HG02610 (cell line): ENCODE results near the gene NUTM2A.
"Not testable (repeated sequence)": the region's sequence is repeated elsewhere in the genome, so short reads cannot be mapped to it uniquely, and the experiment has no call there.

Experiments used
- ATAC-seq: cut with Tn5 transposase; IDR thresholded peaks from one replicate; pipeline ENCODE4 v1.9.1; 2021; ENCODE audit warnings: mild to moderate bottlenecking, moderate library complexity; ENCODE audit not compliant: unreplicated experiment

The NUTM2A gene, protein sequence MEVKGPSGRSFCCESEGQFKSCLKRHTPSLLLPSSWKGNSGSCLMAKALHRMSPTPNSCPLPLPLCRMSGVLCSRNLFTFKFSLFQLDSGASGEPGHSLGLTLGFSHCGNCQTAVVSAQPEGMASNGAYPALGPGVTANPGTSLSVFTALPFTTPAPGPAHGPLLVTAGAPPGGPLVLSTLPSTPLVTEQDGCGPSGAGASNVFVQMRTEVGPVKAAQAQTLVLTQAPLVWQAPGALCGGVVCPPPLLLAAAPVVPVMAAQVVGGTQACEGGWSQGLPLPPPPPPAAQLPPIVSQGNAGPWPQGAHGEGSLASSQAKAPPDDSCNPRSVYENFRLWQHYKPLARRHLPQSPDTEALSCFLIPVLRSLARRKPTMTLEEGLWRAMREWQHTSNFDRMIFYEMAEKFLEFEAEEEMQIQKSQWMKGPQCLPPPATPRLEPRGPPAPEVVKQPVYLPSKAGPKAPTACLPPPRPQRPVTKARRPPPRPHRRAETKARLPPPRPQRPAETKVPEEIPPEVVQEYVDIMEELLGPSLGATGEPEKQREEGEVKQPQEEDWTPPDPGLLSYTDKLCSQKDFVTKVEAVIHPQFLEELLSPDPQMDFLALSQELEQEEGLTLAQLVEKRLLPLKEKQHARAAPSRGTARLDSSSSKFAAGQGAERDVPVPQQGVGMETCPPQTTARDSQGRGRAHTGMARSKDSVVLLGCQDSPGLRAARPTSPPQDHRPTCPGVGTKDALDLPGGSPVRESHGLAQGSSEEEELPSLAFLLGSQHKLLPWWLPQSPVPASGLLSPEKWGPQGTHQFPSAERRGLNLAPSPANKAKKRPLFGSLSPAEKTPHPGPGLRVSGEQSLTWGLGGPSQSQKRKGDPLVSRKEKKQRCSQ

DNA sequence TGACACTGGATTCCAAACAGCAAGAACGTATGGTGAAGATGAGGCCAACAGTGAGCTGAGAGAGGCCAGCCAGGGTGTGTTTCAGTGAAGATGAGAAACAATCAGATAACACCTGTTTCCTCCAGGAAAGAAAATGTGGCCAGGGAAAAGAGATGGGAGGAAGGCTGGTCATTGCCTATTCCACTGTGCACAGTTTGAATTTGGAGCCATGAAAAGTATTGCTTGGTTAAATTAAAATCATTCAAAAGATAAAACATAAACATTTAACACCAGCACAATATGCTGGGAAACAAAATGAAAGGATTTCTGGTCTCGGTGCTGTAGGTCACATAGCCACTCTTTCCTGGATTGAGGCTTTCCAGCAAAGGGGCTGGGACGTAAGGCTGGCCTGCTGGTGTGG is at the start of gene NUTM2A:
NUTM2A (plus strand) TSS at position 301 of the 400 bp plus-strand sequence. CDS start 383 bp downstream, outside the sequence.
- not testable (repeated sequence) for ATAC-seq

DNA sequence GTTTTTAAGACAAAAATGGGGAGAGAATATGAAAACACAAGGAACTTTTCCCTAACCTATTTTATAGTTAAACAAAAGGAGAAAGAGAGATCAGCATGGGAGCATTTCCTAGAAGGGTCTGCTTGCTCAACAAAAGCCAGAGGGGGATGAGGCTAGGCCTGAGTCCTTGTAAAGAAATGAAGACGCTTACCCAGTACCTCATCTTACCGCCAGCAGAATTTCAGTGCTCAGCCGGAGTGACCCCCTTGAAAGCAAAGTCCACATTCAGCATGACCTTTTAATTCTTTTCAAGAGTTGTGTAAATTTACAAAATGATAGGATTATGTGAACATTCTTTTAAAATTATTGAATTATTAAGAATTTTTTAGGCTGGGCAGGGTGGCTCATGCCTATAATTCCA is 47.7 kb upstream of the NUTM2A start:
- not testable (repeated sequence) for ATAC-seq

GRCh38 chr10:87184421-87184820 is 40.8 kb upstream of the NUTM2A start:
- ATAC-seq, result not testable (repeated sequence)

- ATAC-seq, result not testable (repeated sequence)
Observed at GRCh38 chr10:87186016-87186415, 39.2 kb upstream of the NUTM2A start.

- ATAC-seq, result not testable (repeated sequence)
Observed at GRCh38 chr10:87187573-87187972, 37.7 kb upstream of the NUTM2A start.

GRCh38 chr10:87191841-87192240 is 33.4 kb upstream of the NUTM2A start:
- not testable (repeated sequence) for ATAC-seq

DNA sequence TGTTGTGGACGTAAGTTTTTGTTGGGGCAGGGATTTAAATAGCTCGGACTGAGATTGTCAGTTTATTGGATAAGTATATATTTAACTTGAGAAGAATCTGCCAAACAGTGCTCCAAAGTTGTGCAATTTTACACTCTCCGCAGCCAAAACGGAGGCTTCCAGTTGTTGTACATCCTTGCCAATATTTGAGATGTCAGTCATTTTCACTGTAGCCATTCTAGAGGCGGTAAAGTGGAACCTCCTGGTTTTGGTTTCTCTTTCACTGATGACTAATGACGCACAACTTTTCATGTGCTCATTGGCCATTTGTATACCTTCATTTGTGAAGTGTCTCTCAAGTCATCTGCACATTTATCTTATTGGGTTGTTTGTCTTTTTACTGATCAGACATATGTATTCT is 24.3 kb upstream of the NUTM2A start:
- ATAC-seq, result peak; percentile 56

- ATAC-seq, result peak; percentile 42
Observed at GRCh38 chr10:87204801-87205200, 20.4 kb upstream of the NUTM2A start.

- ATAC-seq, result not testable (repeated sequence)
Observed at GRCh38 chr10:87206922-87207321, 18.3 kb upstream of the NUTM2A start.

DNA sequence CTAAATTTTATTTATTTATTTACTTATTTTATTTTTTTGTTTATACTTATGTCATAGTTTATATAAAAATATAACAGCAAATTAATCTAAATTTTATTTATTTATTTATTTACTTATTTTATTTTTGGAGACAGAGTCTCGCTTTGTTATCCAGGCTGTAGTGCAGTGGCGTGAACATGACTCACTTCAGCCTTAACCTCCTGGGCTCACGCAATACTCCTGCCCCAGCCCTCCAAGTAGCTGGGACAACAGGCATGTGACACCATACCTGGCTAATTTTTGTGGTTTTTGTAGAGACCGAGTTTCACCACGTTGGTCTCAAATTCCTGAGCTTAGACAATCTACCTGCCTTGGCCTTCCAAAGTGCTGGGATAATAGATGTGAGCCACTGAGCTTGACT is 14.9 kb upstream of the NUTM2A start:
- ATAC-seq, result not testable (repeated sequence)

- not testable (repeated sequence) for ATAC-seq
Observed at GRCh38 chr10:87211848-87212247, 13.4 kb upstream of the NUTM2A start.

GRCh38 chr10:87213150-87213765 is 12.0 kb upstream of the NUTM2A start:
- ATAC-seq, result peak; percentile 40

- not testable (repeated sequence) for ATAC-seq
Observed at GRCh38 chr10:87213806-87214205, 11.4 kb upstream of the NUTM2A start.

- ATAC-seq, result not testable (repeated sequence)
Observed at GRCh38 chr10:87216120-87216519, 9.1 kb upstream of the NUTM2A start.

DNA sequence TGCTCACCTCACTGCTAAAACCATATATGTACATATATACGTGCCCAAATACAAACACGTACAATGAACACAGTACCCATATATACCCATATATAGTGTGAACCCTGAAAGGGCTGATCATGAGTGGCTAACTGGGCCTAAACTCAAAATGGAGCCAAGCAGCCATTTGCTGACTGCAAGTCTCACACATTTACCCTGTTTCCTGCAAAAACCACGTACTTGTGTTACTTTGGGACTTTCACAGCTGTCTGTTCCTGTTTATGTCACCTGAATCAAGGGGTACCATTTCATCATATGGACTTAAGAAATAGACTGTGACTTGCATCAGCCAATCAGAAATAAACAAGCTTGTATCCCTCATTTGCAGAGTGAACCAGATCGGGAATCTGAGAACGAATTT is 5.9 kb upstream of the NUTM2A start:
- ATAC-seq, result not testable (repeated sequence)

- ATAC-seq, result not testable (repeated sequence)
Observed at GRCh38 chr10:87222789-87223188, 2.5 kb upstream of the NUTM2A start.

GRCh38 chr10:87228247-87228646 is 3.0 kb downstream of the NUTM2A start:
- ATAC-seq, result not testable (repeated sequence)

GRCh38 chr10:87229211-87229610 is 4.0 kb downstream of the NUTM2A start:
- ATAC-seq, result not testable (repeated sequence)

DNA sequence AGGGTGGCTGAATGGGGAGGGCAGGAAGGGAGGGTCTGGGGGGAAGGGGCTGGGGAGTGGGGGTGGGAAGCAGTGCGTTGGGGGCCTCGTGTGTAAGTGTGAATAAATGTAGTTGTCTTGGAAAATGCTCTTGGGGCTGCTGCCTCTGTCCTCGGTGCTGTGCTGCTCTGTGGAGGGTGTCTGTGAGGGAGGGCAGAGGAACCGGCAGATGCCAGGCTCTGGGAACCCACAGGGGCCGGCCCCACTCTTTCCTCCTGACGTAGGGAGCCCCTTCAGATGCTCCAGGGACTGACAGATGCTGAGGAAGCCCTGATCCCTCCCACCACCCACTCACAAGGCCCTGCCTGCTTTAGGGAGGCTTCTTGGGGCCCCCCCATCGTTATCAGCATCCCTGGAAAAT is 9.6 kb downstream of the NUTM2A start:
- ATAC-seq, result not testable (repeated sequence)

DNA sequence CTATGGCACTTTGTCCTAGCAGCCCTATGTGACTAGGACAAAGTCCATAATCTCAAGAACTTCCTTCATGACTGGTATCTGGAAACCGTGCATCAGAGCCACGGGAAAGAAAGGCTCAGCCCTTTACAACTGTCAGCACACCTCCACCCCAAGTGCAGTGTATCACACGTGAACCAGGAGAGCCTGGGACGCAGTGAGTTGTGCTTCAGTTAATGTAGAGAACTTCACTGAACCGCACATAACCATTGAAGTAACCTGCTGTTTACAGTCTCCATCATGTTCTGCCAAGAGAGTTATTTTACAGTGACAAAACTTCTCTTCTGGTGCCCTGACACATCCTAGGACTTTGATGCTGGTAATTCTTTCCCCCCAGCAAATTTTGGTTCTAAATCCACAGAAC is 12.0 kb downstream of the NUTM2A start:
- ATAC-seq, result not testable (repeated sequence)

DNA sequence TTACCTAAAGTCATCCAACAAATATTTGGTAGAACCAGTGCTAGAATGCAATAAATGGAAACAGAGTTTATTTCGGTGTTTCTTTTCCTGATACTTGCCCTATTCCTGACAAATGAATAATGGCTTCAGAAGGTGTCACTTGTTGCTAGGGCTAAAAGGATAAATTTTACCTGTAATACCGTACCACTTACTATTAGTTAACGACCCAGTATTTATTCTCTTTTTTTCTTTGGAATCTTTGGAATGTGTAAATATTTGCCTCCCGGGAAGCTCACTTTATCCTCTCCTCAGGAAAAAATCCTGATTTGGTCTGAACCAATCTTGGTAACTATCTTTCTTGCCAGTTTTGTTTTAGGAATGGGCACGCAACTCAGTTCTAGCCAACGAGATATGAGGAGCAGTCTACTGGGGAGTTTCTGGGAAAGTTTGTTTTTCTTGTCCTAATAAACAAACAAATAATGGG is 14.1 kb downstream of the NUTM2A start:
- ATAC-seq, result not testable (repeated sequence)
